Dedifferentiated amniotic fluid mesenchymal stem cell (primary cell): Measurements from ENCODE around the gene SYS1.

Experiments
- DNase-seq: peaks from one replicate; pipeline ENCODE4 v3.0.0-alpha.2; 2016; ENCODE audit errors: extremely low spot score

The SYS1 gene

GRCh38 chr20:45355209-45356084 is 7.5 kb upstream of the SYS1 start:
- DNase-seq: no peak

- DNase-seq: peak; percentile 33
Observed at GRCh38 chr20:45358282-45359068, 4.5 kb upstream of the SYS1 start.

- no peak for DNase-seq
Observed at GRCh38 chr20:45359069-45359405, 3.9 kb upstream of the SYS1 start.

GRCh38 chr20:45359406-45360148 is 3.4 kb upstream of the SYS1 start:
- DNase-seq: no peak

GRCh38 chr20:45361793-45362192 is 1.2 kb upstream of the SYS1 start:
- no peak for DNase-seq

GRCh38 chr20:45363611-45364492 is 896 bp downstream of the SYS1 start:
- no peak for DNase-seq

- no peak for DNase-seq
Observed at GRCh38 chr20:45365444-45365970, 2.6 kb downstream of the SYS1 start.

- no peak for DNase-seq
Observed at GRCh38 chr20:45366192-45366591, 3.2 kb downstream of the SYS1 start.

GRCh38 chr20:45366631-45367030 is 3.7 kb downstream of the SYS1 start:
- no peak for DNase-seq

- DNase-seq: no peak
Observed at GRCh38 chr20:45367126-45367525, 4.2 kb downstream of the SYS1 start.

GRCh38 chr20:45368221-45368980 is 5.4 kb downstream of the SYS1 start:
- no peak for DNase-seq

- no peak for DNase-seq
Observed at GRCh38 chr20:45370571-45371160, 7.7 kb downstream of the SYS1 start.

GRCh38 chr20:45372241-45372640 is 9.3 kb downstream of the SYS1 start:
- DNase-seq: no peak

GRCh38 chr20:45372646-45373352 is 9.8 kb downstream of the SYS1 start:
- DNase-seq: no peak

- peak; percentile 68 for DNase-seq
Observed at GRCh38 chr20:45373353-45374100, 10.6 kb downstream of the SYS1 start.

- DNase-seq: no peak
Observed at GRCh38 chr20:45374101-45374467, 11.1 kb downstream of the SYS1 start.

- no peak for DNase-seq
Observed at GRCh38 chr20:45374966-45375365, 12.0 kb downstream of the SYS1 start.

GRCh38 chr20:45377269-45377668 is 14.3 kb downstream of the SYS1 start:
- DNase-seq: no peak

GRCh38 chr20:45378191-45378590 is 15.2 kb downstream of the SYS1 start, which contains the start of gene TP53TG5:
TSS of gene TP53TG5 (minus strand) at chr20:45378325. CDS start at chr20:45378236, 89 bp downstream.
- no peak for DNase-seq
